IPS-18c (cell line): Measurements from ENCODE around the gene RNFT2.
"Not testable (repeated sequence)": the region's sequence is repeated elsewhere in the genome, so short reads cannot be mapped to it uniquely, and the experiment has no call there.

Source experiments
- H3K4me3 ChIP-seq: 2 replicates; pipeline ENCODE4 v1.7.0; 2013; ENCODE audit warnings: low read depth, mild to moderate bottlenecking, low read length, moderate library complexity; ENCODE audit not compliant: insufficient read depth
- H3K9me3 ChIP-seq: one replicate; pipeline ENCODE4 v1.6.1; 2013; ENCODE audit warnings: mild to moderate bottlenecking, low read length, moderate library complexity; ENCODE audit not compliant: control insufficient read depth, insufficient read depth

Gene RNFT2

GRCh38 chr12:116803013-116803736 is 65.1 kb downstream of the RNFT2 start:
- H3K4me3 ChIP-seq = no peak overlapping the region

GRCh38 chr12:116804051-116804450 is 65.9 kb downstream of the RNFT2 start:
- Histone ChIP-seq H3K9me3 (peaks cover 2% of the 10 kb centered on the region), H3K4me3 (no peak overlapping the region)

More at GRCh38 chr12:116803013-116803736, 65.1 kb downstream of the RNFT2 start:
- H3K9me3 ChIP-seq = peaks cover 2% of the 10 kb centered on the region

- H3K4me3 ChIP-seq = no peak overlapping the region
- no peaks in the 10 kb centered on the region for H3K9me3 ChIP-seq
Measured at GRCh38 chr12:116806845-116807440, 68.8 kb downstream of the RNFT2 start.

GRCh38 chr12:116807546-116807945 is 69.4 kb downstream of the RNFT2 start:
- H3K4me3 ChIP-seq = no peak overlapping the region
- H3K9me3 ChIP-seq = no peaks in the 10 kb centered on the region

GRCh38 chr12:116808113-116809105 is 70.3 kb downstream of the RNFT2 start:
- H3K9me3 ChIP-seq = no peaks in the 10 kb centered on the region

GRCh38 chr12:116812238-116812637 is 74.1 kb downstream of the RNFT2 start:
- no peak overlapping the region for H3K4me3 ChIP-seq
- no peaks in the 10 kb centered on the region for H3K9me3 ChIP-seq

More at GRCh38 chr12:116808113-116809105, 70.3 kb downstream of the RNFT2 start:
- H3K4me3 ChIP-seq = no peak overlapping the region

GRCh38 chr12:116813271-116814041 is 75.3 kb downstream of the RNFT2 start:
- Histone ChIP-seq H3K9me3 (no peaks in the 10 kb centered on the region), H3K4me3 (no peak overlapping the region)

- H3K9me3 ChIP-seq = not testable (repeated sequence)
Measured at GRCh38 chr12:116814766-116815165, 76.7 kb downstream of the RNFT2 start.

GRCh38 chr12:116818341-116818856 is 80.3 kb downstream of the RNFT2 start:
- Histone ChIP-seq H3K4me3 (peak overlapping the region; percentile 95), H3K9me3 (no peaks in the 10 kb centered on the region)

More at GRCh38 chr12:116814766-116815165, 76.7 kb downstream of the RNFT2 start:
- H3K4me3 ChIP-seq = not testable (repeated sequence)

GRCh38 chr12:116818948-116819832 is 81.1 kb downstream of the RNFT2 start:
- no peaks in the 10 kb centered on the region for H3K9me3 ChIP-seq

GRCh38 chr12:116820064-116820656 is 82.0 kb downstream of the RNFT2 start:
- Histone ChIP-seq H3K4me3 (no peak overlapping the region; the same call in 1 of the 2 replicates), H3K9me3 (no peaks in the 10 kb centered on the region)

More at GRCh38 chr12:116818948-116819832, 81.1 kb downstream of the RNFT2 start:
- H3K4me3 ChIP-seq = peak overlapping the region; percentile 95

GRCh38 chr12:116821291-116821690 is 83.2 kb downstream of the RNFT2 start:
- H3K4me3 ChIP-seq = no peak overlapping the region

GRCh38 chr12:116827432-116827831 is 89.3 kb downstream of the RNFT2 start:
- no peak overlapping the region for H3K4me3 ChIP-seq
- H3K9me3 ChIP-seq = no peaks in the 10 kb centered on the region

More at GRCh38 chr12:116821291-116821690, 83.2 kb downstream of the RNFT2 start:
- no peaks in the 10 kb centered on the region for H3K9me3 ChIP-seq

- H3K4me3 ChIP-seq = no peak overlapping the region
- no peaks in the 10 kb centered on the region for H3K9me3 ChIP-seq
Measured at GRCh38 chr12:116832353-116832752, 94.2 kb downstream of the RNFT2 start.

- Histone ChIP-seq H3K4me3 (no peak overlapping the region), H3K9me3 (no peaks in the 10 kb centered on the region)
Measured at GRCh38 chr12:116833474-116833873, 95.4 kb downstream of the RNFT2 start.
